Peyer's patch (tissue), 4 donors: Measurements from ENCODE around the gene SNX33. TPM values are rescaled to one million over a fixed set of nuclear protein-coding genes. Genes with fewer than 3 reads are reported as not detected.

Experiments
- DNase-seq, 3 donors: peaks; one replicate each; pipeline ENCODE4 v3.0.0-alpha.2; 2017 to 2019
- H3K27ac ChIP-seq, 4 donors: fragments of 200-600 bp; sonication (generic); one replicate each; pipeline ENCODE4 v1.5.1; 2016 to 2019
- H3K27me3 ChIP-seq, 2 donors: fragments of 200-600 bp; sonication (generic); one replicate each; pipeline ENCODE4 v1.5.1; 2019
- H3K36me3 ChIP-seq, 3 donors: fragments of 200-600 bp; sonication (generic); one replicate each; pipeline ENCODE4 v1.5.1; 2016 to 2019
- H3K4me1 ChIP-seq, 4 donors: fragments of 200-600 bp; sonication (generic); one replicate each; pipeline ENCODE4 v1.5.1; 2016 to 2019
- H3K4me3 ChIP-seq, 4 donors: fragments of 200-600 bp; sonication (generic); 1 replicate in 3 of 4; 2 replicates in 1 of 4; pipeline ENCODE4 v1.5.1; 2016 to 2019; ENCODE audit warnings: mild to moderate bottlenecking in 1 of 4
- H3K9me3 ChIP-seq, 4 donors: fragments of 200-600 bp; sonication (generic); one replicate each; pipeline ENCODE4 v1.5.1; 2016 to 2019; ENCODE audit warnings: mild to moderate bottlenecking in 1 of 4
- CTCF ChIP-seq, 6 experiments: fragments of 450-650 bp in 4 of 6; fragments of 200-600 bp in 2 of 6; sonication (generic) in 1 of 6; IDR thresholded peaks; one replicate each; pipeline ENCODE4 v1.5.1; 2017 to 2019; ENCODE audit warnings: antibody characterized with exemption in 6 of 6, mild to moderate bottlenecking in 3 of 6, moderate library complexity in 1 of 6
- POLR2A ChIP-seq, 2 donors: fragments of 450-650 bp; IDR thresholded peaks; one replicate each; pipeline ENCODE4 v1.5.1; 2017; ENCODE audit warnings: antibody characterized with exemption in 2 of 2, mild to moderate bottlenecking in 2 of 2, moderate library complexity in 2 of 2
- total RNA-seq, 4 donors: library from RNA; depleted of rRNA; stranded (reverse); fragments of >200 nt; gene quantifications; one replicate each; pipeline ENCODE4 v1.1.0, GENCODE V29; 2016

SNX33 gene
- total RNA-seq, 4 donors from 2014 or later = 35.5 to 53.7 (median 49.5) TPM

DNA sequence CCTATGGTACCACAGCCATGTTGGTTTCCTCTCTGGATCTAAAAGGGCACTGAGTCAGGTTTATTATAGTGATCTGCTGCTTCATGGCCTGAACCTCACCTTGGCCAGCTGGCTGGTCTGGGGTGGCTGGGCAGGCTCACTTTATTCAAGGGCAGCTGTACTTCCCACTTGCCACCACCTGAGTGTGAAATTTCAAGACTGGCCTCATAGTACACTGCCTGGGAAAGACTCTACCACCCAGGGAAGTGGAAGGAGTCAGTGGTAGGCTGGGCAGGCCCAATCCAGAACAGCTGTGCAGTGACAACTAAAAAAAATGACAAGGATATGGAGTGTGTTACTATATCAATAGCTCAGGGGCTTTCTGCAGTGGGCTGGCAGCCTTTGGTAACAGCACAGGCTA is 30.9 kb upstream of the SNX33 start:
- Histone ChIP-seq H3K9me3 (no peaks in the 10 kb centered on the region), H3K4me3 (no peak overlapping the region), H3K27ac (no peak overlapping the region), H3K36me3 (peaks cover 0 to 74% (median 0%) of the 10 kb centered on the region in 3 donors), H3K27me3 (no peaks in the 10 kb centered on the region), H3K4me1 (peaks cover 0 to 14% (median 0%) of the 10 kb centered on the region in 4 donors)
- DNase-seq = no peak
- TF ChIP-seq CTCF (IDR thresholded peaks at IDR 0.05) (no peak), POLR2A (IDR thresholded peaks at IDR 0.05) (no peak)

GRCh38 chr15:75620058-75620820 is 27.5 kb upstream of the SNX33 start:
- Histone ChIP-seq H3K27me3 (no peaks in the 10 kb centered on the region), H3K4me3 (no peak overlapping the region)

GRCh38 chr15:75620841-75621391 is 26.8 kb upstream of the SNX33 start:
- Histone ChIP-seq H3K27ac (peak overlapping the region in 3 of 4 donors; percentile 9 to 44 (median 37)), H3K4me3 (no peak overlapping the region), H3K27me3 (no peaks in the 10 kb centered on the region), H3K4me1 (peaks cover 0 to 20% (median 0%) of the 10 kb centered on the region in 4 donors), H3K36me3 (peaks cover 0 to 36% (median 0%) of the 10 kb centered on the region in 3 donors), H3K9me3 (no peaks in the 10 kb centered on the region)
- TF ChIP-seq POLR2A (IDR thresholded peaks at IDR 0.05) = no peak
- TF ChIP-seq CTCF (IDR thresholded peaks at IDR 0.05) = peak in 2 of 6 experiments; percentile 22 to 26
- DNase-seq = peak in 1 of 3 donors; percentile 72

More at GRCh38 chr15:75620058-75620820, 27.5 kb upstream of the SNX33 start:
- Histone ChIP-seq H3K36me3 (peaks cover 0 to 41% (median 0%) of the 10 kb centered on the region in 3 donors), H3K9me3 (no peaks in the 10 kb centered on the region), H3K4me1 (peaks cover 0 to 20% (median 0%) of the 10 kb centered on the region in 4 donors), H3K27ac (peak overlapping the region in 3 of 4 donors; percentile 9 to 44 (median 37))
- no peak for DNase-seq
- TF ChIP-seq POLR2A (IDR thresholded peaks at IDR 0.05) (no peak), CTCF (IDR thresholded peaks at IDR 0.05) (no peak)

DNA sequence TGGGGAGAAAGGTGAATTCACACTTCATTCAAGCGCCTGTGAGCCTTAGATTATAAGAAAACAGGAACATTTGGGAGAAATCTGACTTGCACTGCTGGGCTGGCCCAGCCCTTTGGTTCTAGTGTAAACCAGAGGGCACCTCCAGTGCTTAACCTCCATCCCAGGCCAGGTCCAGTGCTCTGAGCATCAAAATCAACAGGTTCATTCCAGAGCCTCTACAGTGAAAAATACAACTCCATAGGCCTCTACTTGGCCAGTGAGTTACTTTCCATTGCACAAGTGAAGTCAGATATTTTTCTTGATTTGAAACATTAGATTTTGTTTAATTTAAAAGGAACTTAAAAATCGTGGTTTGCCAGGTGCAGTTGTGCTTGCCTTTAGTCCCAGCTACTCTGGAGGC is 25.2 kb upstream of the SNX33 start:
- no peak for DNase-seq
- peaks cover 0 to 20% (median 0%) of the 10 kb centered on the region in 3 donors for H3K36me3 ChIP-seq
- H3K4me3 ChIP-seq = no peak overlapping the region
- no peaks in the 10 kb centered on the region for H3K27me3 ChIP-seq
- H3K9me3 ChIP-seq = no peaks in the 10 kb centered on the region
- H3K4me1 ChIP-seq = peaks cover 0 to 25% (median 0%) of the 10 kb centered on the region in 4 donors
- no peak overlapping the region for H3K27ac ChIP-seq
- no peak for TF ChIP-seq CTCF (IDR thresholded peaks at IDR 0.05)
- TF ChIP-seq POLR2A (IDR thresholded peaks at IDR 0.05) = no peak

GRCh38 chr15:75625542-75626347 is 22.0 kb upstream of the SNX33 start, which contains the start of gene SNUPN:
Gene SNUPN, minus strand, starts transcription at chr15:75625725. Its CDS starts 4,674 bp downstream, at chr15:75621051.
- peak within 1 kb of the TSS; percentile 88 to 93 (median 92) for H3K4me3 ChIP-seq
- H3K36me3 ChIP-seq = no peaks in the 10 kb centered on the region
- DNase-seq = peak; percentile 94 to 98 (median 97)
- peaks cover 0 to 19% (median 0%) of the 10 kb centered on the region in 4 donors for H3K4me1 ChIP-seq
- TF ChIP-seq POLR2A (IDR thresholded peaks at IDR 0.05) (peak; percentile 16 to 28), CTCF (IDR thresholded peaks at IDR 0.05) (peak in 1 of 6 experiments; percentile 13)
- peak within 1 kb of the TSS; percentile 91 to 97 (median 93) for H3K27ac ChIP-seq
- no peaks in the 10 kb centered on the region for H3K9me3 ChIP-seq
- H3K27me3 ChIP-seq = no peaks in the 10 kb centered on the region
